PFSK-1 (cell line): Measurements from ENCODE around the gene CCDC192.

Experiments used
- FOXP2 ChIP-seq: optimal IDR thresholded peaks from 2 replicates; pipeline ENCODE3; 2011; ENCODE audit warnings: borderline replicate concordance, control low read depth, inconsistent platforms; ENCODE audit not compliant: insufficient read depth; ENCODE audit errors: extremely low read length, extremely low read depth
- POLR2AphosphoS5 ChIP-seq: IDR thresholded peaks from 2 replicates; pipeline ENCODE4 v1.6.1; 2012; ENCODE audit warnings: low read depth, mild to moderate bottlenecking, control low read depth, low read length, moderate library complexity
- SIN3A ChIP-seq: IDR thresholded peaks from 2 replicates; pipeline ENCODE4 v1.6.1; 2012; ENCODE audit warnings: mild to moderate bottlenecking, low read length, moderate library complexity, borderline replicate concordance; ENCODE audit not compliant: insufficient read depth
- TAF1 ChIP-seq: IDR thresholded peaks from 2 replicates; pipeline ENCODE4 v1.6.1; 2012; ENCODE audit warnings: low read length, control low read depth, borderline replicate concordance; ENCODE audit not compliant: insufficient read depth
- TF ChIP-seq, protein P1 (sequence below), 2 experiments: IDR thresholded peaks; 2 replicates each; pipeline versions ENCODE4 v1.6.1 to v1.8.0; 2011 to 2012; ENCODE audit warnings: low read depth in 2 of 2, low read length in 2 of 2, control low read depth in 1 of 2, inconsistent platforms in 1 of 2, mild to moderate bottlenecking in 1 of 2, moderate library complexity in 1 of 2; ENCODE audit not compliant: insufficient read depth in 1 of 2

GRCh38 chr5:127666043-127666716, 37.0 kb upstream of the CCDC192 start:
- TF ChIP-seq, protein P1, sequence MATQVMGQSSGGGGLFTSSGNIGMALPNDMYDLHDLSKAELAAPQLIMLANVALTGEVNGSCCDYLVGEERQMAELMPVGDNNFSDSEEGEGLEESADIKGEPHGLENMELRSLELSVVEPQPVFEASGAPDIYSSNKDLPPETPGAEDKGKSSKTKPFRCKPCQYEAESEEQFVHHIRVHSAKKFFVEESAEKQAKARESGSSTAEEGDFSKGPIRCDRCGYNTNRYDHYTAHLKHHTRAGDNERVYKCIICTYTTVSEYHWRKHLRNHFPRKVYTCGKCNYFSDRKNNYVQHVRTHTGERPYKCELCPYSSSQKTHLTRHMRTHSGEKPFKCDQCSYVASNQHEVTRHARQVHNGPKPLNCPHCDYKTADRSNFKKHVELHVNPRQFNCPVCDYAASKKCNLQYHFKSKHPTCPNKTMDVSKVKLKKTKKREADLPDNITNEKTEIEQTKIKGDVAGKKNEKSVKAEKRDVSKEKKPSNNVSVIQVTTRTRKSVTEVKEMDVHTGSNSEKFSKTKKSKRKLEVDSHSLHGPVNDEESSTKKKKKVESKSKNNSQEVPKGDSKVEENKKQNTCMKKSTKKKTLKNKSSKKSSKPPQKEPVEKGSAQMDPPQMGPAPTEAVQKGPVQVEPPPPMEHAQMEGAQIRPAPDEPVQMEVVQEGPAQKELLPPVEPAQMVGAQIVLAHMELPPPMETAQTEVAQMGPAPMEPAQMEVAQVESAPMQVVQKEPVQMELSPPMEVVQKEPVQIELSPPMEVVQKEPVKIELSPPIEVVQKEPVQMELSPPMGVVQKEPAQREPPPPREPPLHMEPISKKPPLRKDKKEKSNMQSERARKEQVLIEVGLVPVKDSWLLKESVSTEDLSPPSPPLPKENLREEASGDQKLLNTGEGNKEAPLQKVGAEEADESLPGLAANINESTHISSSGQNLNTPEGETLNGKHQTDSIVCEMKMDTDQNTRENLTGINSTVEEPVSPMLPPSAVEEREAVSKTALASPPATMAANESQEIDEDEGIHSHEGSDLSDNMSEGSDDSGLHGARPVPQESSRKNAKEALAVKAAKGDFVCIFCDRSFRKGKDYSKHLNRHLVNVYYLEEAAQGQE (IDR thresholded peaks at IDR 0.05; ENCODE audit: insufficient read depth in 1 of 2, low read depth in 2 of 2, low read length in 2 of 2): no peak
- TF ChIP-seq POLR2AphosphoS5 (no peak), TAF1 (no peak), SIN3A (no peak), FOXP2 (no peak)
